GM19468 (cell line): ENCODE results near the gene AGFG2.
"Not testable (repeated sequence)": the region's sequence is repeated elsewhere in the genome, so short reads cannot be mapped to it uniquely, and the experiment has no call there.

Experiments used
- ATAC-seq: cut with Tn5 transposase; IDR thresholded peaks from one replicate; pipeline ENCODE4 v1.9.1; 2021; ENCODE audit warnings: mild to moderate bottlenecking, moderate library complexity, moderate number of reproducible peaks; ENCODE audit not compliant: unreplicated experiment; ENCODE audit errors: extremely low read depth

The AGFG2 gene

GRCh38 chr7:100517305-100517704, 21.7 kb upstream of the AGFG2 start:
- no peak for ATAC-seq

DNA sequence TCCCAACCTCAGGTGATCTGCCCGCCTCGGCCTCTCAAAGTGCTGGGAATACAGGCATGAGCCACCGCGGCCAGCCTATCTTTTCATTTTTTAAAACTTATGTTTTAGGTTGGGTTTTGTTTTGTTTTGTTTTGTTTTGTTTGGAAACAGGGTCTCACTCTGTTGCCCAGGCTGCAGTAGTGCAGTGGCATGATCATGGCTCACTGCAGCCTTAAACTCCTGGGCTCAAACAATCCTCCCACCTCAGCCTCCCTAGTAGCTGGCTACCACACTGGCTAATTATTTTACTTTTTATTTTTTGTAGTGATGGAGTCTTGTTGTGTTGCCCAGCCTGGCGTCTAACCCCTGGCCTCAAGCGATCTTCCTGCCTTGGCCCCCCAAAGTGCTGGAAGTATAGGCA, 19.4 kb upstream of the AGFG2 start:
- ATAC-seq, result no peak

GRCh38 chr7:100520138-100520537, 18.9 kb upstream of the AGFG2 start:
- ATAC-seq, result no peak

- no peak for ATAC-seq
These were observed 17.9 kb upstream of the AGFG2 start for GRCh38 chr7:100521076-100521475.

DNA sequence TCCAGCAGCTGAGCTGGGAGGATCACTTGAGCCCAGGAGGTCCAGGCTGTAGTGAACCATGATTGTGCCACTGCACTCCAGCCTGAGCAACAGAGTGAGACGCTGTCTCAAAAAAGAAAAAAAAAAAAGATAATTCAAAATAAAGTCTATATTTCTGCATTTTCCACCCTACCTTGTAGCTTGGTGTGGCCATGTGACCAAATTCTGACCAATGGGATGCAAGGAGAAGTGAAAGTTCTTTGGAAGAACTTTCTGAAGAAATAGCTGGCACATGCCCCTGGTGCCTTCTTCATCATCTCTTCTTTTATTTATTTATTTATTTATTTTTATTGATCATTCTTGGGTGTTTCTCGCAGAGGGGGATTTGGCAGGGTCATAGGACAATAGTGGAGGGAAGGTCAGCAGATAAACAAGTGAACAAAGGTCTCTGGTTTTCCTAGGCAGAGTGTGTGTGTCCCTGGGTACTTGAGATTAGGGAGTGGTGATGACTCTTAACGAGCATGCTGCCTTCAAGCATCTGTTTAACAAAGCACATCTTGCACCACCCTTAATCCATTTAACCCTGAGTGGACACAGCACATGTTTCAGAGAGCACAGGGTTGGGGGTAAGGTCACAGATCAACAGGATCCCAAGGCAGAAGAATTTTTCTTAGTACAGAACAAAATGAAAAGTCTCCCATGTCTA, 17.0 kb upstream of the AGFG2 start:
- ATAC-seq, result not testable (repeated sequence)

DNA sequence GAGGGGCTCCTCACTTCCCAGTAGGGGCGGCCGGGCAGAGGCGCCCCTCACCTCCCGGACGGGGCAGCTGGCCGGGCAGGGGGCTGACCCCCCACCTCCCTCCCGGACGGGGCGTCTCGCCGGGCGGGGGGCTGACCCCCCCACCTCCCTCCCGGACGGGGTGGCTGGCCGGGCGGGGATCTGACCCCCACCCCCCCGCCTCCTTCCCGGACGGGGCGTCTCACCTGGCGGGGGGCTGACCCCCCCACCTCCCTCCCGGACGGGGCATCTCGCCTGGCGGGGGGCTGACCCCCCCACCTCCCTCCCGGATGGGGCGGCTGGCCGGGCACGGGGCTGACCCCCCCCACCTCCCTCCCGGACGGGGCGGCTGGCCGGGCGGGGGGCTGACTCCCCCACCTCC, 15.8 kb upstream of the AGFG2 start:
- ATAC-seq, result not testable (repeated sequence)

DNA sequence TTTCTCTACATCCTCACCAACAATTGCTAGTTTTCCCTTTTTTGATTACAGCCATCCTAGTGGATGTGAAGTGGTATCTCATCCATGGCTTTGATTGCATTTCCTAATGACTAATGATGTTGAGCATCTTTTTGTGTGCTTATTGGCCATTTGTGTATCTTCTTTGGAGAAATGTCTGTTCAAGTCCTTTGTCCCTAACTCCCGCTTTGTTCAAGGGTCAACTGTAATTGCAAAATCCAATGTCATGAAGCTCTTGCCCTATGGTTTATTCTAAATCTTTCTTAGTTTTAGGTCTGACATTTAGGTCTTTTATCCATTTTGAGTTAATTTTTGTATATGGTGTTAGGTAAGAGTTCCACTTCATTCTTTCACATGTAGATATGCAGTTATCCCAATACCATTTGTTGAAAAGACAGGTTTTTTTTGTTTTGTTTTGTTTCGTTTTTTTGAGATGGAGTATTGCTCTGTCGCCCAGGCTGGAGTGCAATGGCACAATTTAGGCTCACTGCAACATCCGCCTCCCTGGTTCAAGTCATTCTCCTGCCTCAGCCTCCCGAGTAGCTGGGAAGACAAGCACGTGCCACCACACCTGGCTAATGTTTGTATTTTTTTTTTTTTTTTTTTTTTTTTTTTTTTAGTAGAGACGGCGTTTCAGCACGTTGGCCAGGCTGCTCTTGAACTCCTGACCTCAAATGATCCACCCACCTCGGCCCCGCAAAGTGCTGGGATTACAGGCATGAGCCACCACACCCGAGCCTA, 10.7 kb upstream of the AGFG2 start:
- ATAC-seq, result not testable (repeated sequence)

DNA sequence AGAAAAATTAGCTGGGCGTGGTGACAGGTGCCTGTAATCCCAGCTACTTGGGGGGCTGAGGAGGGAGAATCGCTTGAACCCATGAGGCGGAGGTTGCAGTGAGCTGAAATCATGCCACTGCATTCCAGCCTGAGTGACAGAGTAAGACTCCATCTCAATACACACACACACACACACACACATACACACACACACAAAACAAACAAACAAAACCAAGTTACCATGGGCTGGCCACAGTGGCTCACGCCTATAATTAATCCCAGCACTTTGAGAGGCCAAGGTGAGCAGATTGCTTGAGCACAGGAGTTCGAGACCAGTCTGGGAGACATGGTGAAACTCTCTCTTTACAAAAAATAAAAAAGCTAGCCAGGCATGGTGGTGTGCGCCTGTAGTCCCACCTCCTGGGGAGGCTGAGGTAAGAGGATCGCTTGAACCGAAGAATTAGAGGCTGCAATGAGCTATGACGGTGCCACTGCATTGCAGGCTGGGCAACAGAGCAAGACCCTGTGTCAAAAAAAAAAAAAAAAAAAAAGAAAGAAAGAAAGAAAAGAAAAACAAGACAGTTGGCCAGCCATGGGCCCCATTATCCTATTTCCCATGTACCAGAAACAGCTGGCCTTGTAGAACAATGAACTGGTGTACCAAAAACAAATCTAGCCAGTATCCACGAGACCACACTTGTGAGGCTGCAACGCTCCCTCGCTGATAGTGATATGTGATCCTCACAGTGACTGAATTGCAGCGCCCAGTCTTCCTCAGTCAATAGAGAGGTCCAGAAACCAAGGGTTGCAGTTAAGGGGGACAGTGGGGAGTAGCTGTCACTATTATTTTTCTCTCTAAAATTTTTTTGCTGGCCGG, 6.6 kb upstream of the AGFG2 start:
- ATAC-seq, result no peak

DNA sequence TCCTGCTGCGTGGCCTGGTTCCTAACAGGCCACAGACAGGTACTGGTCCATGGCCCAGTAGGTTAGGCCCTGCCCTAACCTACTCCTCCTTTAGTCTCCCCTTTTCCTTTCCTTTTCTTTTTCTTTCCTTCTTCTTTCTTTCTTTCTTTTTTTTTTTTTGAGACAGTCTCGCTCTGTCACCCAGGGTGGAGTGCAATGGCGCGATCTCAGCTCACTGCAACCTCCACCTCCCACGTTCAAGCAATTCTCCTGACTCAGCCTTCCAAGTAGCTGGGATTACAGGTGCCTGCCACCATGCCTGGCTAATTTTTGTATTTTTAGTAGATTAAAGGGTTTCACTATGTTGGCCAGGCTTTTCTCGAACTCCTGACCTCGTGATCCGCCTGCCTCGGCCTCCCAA, 3.0 kb upstream of the AGFG2 start:
- ATAC-seq, result not testable (repeated sequence)

DNA sequence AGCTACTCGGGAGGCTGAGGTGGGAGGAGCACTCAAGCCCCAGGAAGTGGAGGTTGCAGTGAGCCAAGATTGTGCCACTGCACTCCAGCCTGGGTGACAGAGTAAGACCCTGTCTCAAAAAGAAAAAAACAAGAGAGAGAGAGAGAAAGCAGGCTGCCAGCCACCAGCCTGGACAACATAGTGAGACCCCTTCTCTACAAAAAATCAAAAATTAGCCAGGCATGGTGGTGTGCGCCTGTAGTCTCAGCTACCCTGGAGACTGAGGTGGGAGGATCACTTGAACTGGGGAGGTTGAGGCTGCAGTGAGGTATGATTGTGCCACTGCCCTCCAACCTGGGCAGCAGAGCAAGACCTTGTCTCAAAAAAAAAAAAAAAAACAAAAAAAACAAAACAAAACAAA, 2.3 kb upstream of the AGFG2 start:
- ATAC-seq, result not testable (repeated sequence)

- no peak for ATAC-seq
These were observed 702 bp upstream of the AGFG2 start for GRCh38 chr7:100538348-100538653.

DNA sequence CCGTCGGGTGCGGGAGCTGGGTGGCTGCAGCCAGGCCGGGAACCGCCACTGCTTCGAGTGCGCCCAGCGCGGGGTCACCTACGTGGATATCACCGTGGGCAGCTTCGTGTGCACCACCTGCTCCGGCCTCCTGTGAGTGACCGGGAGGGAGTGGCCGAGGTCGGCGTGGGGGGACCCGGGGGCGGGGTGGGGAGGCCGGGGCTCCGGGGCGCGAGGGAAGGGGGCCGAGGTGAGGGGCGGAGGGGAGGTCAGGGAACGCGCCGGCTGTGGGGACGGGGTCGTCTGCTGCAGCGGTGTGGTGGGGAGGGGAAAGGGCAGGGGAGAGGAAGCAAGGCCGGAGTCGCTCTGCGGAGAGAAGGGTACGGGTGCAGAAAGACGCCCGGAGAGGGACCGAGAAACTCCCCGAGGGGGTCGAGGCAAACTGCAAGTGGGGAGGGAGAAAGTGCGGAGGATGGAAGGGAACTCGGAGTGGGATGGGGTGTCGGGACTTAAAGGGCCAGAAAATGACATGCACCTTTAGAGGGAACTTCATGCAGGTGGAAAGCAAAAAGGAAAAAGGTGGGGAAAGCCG, 518 bp downstream of the AGFG2 start:
- ATAC-seq, result no peak

DNA sequence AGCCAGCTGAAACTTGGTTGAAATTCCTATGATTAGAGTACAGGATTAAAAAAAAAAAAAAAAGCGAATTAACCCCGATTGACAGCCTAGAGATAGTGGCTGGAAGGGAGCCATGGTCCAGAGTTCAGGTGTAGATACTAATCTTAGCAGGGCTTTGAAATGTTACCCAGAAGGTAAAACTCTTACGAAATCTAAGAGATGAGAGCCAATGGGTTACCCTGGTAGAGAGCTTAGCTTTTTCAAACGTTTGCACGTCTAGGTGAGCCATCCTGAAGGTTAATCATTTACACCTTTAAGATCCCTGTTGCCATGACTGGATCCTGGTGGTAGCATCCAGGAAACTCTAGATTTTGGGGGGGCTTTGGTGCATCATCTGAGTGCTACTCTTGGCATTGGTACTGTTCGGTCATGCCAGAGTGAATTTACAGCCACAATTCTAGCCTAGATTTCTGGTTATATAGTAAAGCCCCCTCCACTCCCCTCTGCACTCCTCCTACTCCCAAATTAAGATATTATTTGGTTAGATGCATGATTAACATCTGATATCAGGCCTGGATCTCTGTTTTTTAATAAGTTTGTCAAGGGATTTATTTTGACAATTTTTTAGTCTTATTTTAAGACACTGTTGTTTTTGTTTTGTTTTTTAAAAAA, 1.2 kb downstream of the AGFG2 start:
- no peak for ATAC-seq

- ATAC-seq, result not testable (repeated sequence)
These were observed 2.3 kb downstream of the AGFG2 start for GRCh38 chr7:100541309-100541708.

- ATAC-seq, result no peak
These were observed 4.6 kb downstream of the AGFG2 start for GRCh38 chr7:100543586-100543985.

GRCh38 chr7:100544386-100544785, 5.4 kb downstream of the AGFG2 start:
- ATAC-seq, result no peak

DNA sequence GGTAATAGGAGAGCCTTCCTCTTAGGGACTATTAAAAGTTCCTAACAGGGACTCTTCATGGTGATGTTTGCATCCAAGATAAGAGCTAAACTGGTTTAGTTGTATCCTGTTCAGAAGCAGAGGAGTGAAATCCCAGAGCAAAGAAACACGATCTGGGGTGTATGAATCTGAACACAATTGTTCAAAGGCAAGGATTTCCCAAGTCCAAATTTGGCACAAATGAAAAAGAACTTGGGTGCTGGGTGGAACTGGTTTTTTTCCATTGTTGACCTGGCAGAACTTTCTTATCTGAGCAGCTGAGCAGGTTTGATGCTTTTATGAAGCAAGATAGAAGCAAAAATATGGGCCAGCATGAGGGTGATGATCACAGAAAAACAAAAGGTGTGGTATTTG, 6.0 kb downstream of the AGFG2 start:
- ATAC-seq, result no peak

DNA sequence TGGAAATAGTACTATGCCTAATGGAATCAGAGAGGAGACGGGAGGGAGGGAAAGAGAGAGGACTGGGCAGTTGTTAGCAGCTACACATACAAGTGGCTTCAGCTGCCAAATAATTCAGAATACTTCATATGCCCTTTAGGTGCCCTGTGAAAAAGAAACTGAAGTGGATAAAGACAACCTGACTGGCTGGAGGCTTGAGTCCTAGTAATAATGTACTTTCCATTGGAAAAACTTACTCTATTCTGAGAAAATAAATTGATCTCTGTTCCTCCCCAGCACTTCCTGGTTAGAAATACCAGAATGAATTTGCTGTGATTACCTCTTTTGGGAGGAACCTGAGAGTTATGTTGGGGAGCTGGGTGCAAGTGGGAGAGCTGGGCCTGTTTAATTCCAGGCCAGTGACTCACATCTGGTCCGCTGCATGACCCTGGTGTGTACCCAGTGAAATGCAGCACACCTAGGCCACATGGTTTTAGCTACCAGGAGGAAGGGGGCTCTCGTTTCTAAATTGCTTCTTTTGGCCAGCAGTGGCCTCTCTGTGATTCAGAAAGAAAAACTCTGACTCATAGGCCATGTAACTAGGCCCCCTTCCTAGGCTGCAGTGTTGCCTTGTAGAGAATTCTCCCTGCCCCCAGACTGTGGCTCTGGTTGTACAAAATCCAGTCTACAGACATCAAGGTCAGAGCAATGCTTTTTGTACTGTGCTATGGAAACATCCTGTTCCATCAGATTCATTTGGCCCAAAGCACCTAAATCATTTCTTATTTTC, 6.5 kb downstream of the AGFG2 start:
- ATAC-seq, result no peak

DNA sequence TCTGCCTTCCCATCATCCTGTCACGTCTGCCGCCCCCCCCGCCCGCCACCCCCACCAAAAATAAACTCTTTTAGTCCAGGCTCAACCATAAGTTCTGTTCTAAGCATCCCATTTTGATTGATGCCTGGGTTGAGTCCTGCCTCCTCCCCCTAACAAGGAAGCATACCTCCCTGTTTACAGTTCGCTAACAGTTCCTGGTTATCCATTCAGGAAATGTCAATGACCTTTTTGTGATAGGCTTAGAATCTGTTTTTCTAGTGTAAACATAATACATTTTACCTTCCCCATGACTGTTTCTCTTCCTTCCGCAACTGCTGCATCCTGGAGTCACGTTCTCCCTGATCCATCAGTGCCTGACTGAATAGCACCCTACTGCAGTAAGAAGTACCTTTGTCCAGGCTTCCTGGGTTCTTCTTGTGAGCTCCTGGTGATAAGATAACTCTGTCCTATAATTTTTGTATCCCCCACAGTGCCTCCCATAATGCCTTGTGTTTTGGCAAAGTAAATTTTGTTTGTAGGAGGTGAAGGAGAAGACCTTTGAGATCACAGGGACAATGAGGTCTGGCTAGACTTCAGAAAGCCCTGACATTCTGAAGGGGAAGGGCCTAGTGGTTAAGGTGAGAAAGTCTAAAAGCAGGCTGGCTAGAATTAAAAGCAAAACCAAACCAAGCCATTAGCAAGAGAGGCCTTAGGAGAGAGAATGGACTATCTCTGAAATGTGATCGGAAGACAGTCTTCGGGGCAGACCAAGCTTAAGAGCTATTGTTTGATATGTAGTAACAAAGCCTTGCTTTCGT, 7.3 kb downstream of the AGFG2 start:
- ATAC-seq, result no peak
